MM.1S (cell line): Measurements from ENCODE around the gene TAS2R43.

ENCODE experiments used
- EZH2 ChIP-seq: fragments of 300-600 bp; sonication (generic); optimal IDR thresholded peaks from 2 replicates; pipeline ENCODE3; 2017; ENCODE audit warnings: low read depth, mild to moderate bottlenecking, antibody characterized with exemption, low read length, mixed read lengths
- EZH2phosphoT487 ChIP-seq: fragments of 300-600 bp; sonication (generic); IDR thresholded peaks from 2 replicates; pipeline ENCODE4 v1.6.1; 2018; ENCODE audit warnings: antibody characterized with exemption, low read length
- TF ChIP-seq, protein P1 (sequence below): fragments of 300-600 bp; sonication (generic); IDR thresholded peaks from 2 replicates; pipeline ENCODE4 v1.5.1; 2016; ENCODE audit warnings: antibody characterized with exemption, low read length, mixed read lengths

DNA sequence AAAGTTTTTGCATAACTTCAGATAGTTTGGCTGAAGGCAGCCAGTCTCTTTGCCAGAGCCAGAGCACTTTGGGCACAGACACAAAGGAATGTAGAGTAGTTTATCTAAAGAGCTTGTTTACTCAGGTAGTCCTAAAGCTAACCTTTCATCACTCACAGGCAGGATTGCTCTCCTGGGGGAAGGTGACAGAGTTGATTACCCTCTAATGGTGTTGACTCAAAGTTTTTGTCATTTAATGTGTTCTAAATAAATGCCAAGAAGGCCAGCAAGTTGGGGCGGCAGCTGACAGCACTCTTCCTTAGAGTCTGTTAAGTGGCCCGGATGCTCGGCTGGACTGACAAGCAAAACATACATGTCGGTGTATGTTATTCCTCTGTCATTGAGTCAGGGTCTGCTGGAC is 20.7 kb downstream of the TAS2R43 start:
- TF ChIP-seq, protein P1, sequence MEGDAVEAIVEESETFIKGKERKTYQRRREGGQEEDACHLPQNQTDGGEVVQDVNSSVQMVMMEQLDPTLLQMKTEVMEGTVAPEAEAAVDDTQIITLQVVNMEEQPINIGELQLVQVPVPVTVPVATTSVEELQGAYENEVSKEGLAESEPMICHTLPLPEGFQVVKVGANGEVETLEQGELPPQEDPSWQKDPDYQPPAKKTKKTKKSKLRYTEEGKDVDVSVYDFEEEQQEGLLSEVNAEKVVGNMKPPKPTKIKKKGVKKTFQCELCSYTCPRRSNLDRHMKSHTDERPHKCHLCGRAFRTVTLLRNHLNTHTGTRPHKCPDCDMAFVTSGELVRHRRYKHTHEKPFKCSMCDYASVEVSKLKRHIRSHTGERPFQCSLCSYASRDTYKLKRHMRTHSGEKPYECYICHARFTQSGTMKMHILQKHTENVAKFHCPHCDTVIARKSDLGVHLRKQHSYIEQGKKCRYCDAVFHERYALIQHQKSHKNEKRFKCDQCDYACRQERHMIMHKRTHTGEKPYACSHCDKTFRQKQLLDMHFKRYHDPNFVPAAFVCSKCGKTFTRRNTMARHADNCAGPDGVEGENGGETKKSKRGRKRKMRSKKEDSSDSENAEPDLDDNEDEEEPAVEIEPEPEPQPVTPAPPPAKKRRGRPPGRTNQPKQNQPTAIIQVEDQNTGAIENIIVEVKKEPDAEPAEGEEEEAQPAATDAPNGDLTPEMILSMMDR, result no peak
- TF ChIP-seq EZH2 (no peak), EZH2phosphoT487 (no peak)
